Vagina (tissue), 2 donors: ENCODE data around the gene ADGRL3. TPM values are rescaled to one million over a fixed set of nuclear protein-coding genes. Genes with fewer than 3 reads are reported as not detected.
"Not testable (repeated sequence)": the region's sequence is repeated elsewhere in the genome, so short reads cannot be mapped to it uniquely, and the experiment has no call there.

ENCODE experiments used
- DNase-seq, 2 donors: peaks; one replicate each; pipeline ENCODE4 v3.0.0-alpha.2; 2017; ENCODE audit errors: extremely low spot score in 2 of 2
- H3K27ac ChIP-seq: fragments of 200-600 bp; sonication (generic); one replicate; pipeline ENCODE4 v1.5.1; 2019
- H3K27me3 ChIP-seq: fragments of 200-600 bp; sonication (generic); one replicate; pipeline ENCODE4 v1.5.1; 2019
- H3K36me3 ChIP-seq, 2 donors: fragments of 200-600 bp; sonication (generic); one replicate each; pipeline ENCODE4 v1.5.1; 2017 to 2019
- H3K4me1 ChIP-seq: fragments of 200-600 bp; sonication (generic); one replicate; pipeline ENCODE4 v1.5.1; 2019
- H3K4me3 ChIP-seq, 2 donors: fragments of 200-600 bp; sonication (generic); 1 replicate in 1 of 2; 2 replicates in 1 of 2; pipeline ENCODE4 v1.5.1; 2016 to 2019
- H3K9me3 ChIP-seq: fragments of 200-600 bp; sonication (generic); one replicate; pipeline ENCODE4 v1.5.1; 2019
- CTCF ChIP-seq, 3 experiments: fragments of 450-650 bp in 2 of 3; fragments of 200-600 bp in 1 of 3; sonication (generic) in 1 of 3; IDR thresholded peaks; one replicate each; pipeline ENCODE4 v1.5.1; 2017 to 2019; ENCODE audit warnings: antibody characterized with exemption in 3 of 3, mild to moderate bottlenecking in 2 of 3, moderate library complexity in 2 of 3
- POLR2A ChIP-seq, 2 donors: fragments of 450-650 bp; IDR thresholded peaks; one replicate each; pipeline ENCODE4 v1.6.1; 2017; ENCODE audit warnings: antibody characterized with exemption in 2 of 2, mild to moderate bottlenecking in 2 of 2, moderate library complexity in 2 of 2
- POLR2AphosphoS5 ChIP-seq, 2 donors: sonication (generic); formaldehyde crosslinking; IDR thresholded peaks; one replicate each; pipeline ENCODE4 v1.9.0; 2017; ENCODE audit warnings: antibody characterized with exemption in 2 of 2, mild to moderate bottlenecking in 2 of 2, low read depth in 1 of 2; ENCODE audit not compliant: insufficient read depth in 1 of 2
- intact Hi-C: fragments of 100-400 bp; cut with DNase I; formaldehyde crosslinking; loops from one replicate; pipeline ENCODE4 v1.15.1; 2023
- total RNA-seq: library from RNA; depleted of rRNA; stranded (reverse); fragments of >200 nt; gene quantifications from one replicate; pipeline ENCODE4 v1.2.3, GENCODE V29; 2016

The ADGRL3 gene
- total RNA-seq, 1 donor from 2014 or later: 16.9 TPM

- intact Hi-C loops: no loop called here
- TF ChIP-seq CTCF (IDR thresholded peaks at IDR 0.05) (no peak), POLR2A (IDR thresholded peaks at IDR 0.05) (no peak), POLR2AphosphoS5 (IDR thresholded peaks at IDR 0.05; ENCODE audit: insufficient read depth in 1 of 2, low read depth in 1 of 2) (no peak)
- H3K27me3 ChIP-seq: no peaks in the 10 kb centered on the region
Measured at GRCh38 chr4:61203436-61203790, 3.3 kb downstream of the ADGRL3 start.

GRCh38 chr4:61204353-61205060, 4.4 kb downstream of the ADGRL3 start:
- no peak for TF ChIP-seq POLR2A (IDR thresholded peaks at IDR 0.05)
- no peak for TF ChIP-seq CTCF (IDR thresholded peaks at IDR 0.05)
- no peak for TF ChIP-seq POLR2AphosphoS5 (IDR thresholded peaks at IDR 0.05; ENCODE audit: insufficient read depth in 1 of 2, low read depth in 1 of 2)
- Histone ChIP-seq H3K36me3 (no peaks in the 10 kb centered on the region), H3K27me3 (no peaks in the 10 kb centered on the region), H3K4me1 (peaks cover 25% of the 10 kb centered on the region), H3K4me3 (no peak overlapping the region), H3K9me3 (no peaks in the 10 kb centered on the region), H3K27ac (no peak overlapping the region)
- intact Hi-C loops: no loop called here
- no peak for DNase-seq

More at GRCh38 chr4:61203436-61203790, 3.3 kb downstream of the ADGRL3 start:
- no peak for DNase-seq
- H3K4me1 ChIP-seq: peaks cover 25% of the 10 kb centered on the region
- no peaks in the 10 kb centered on the region for H3K36me3 ChIP-seq
- peak overlapping the region; percentile 52 to 63 for H3K4me3 ChIP-seq
- no peaks in the 10 kb centered on the region for H3K9me3 ChIP-seq
- H3K27ac ChIP-seq: no peak overlapping the region

GRCh38 chr4:61205066-61205465, 4.9 kb downstream of the ADGRL3 start:
- Histone ChIP-seq H3K36me3 (no peaks in the 10 kb centered on the region), H3K4me3 (no peak overlapping the region), H3K4me1 (peaks cover 19% of the 10 kb centered on the region), H3K9me3 (no peaks in the 10 kb centered on the region), H3K27me3 (no peaks in the 10 kb centered on the region), H3K27ac (no peak overlapping the region)
- intact Hi-C loops: no loop called here
- no peak for DNase-seq
- TF ChIP-seq POLR2AphosphoS5 (IDR thresholded peaks at IDR 0.05; ENCODE audit: insufficient read depth in 1 of 2, low read depth in 1 of 2) (no peak), POLR2A (IDR thresholded peaks at IDR 0.05) (no peak), CTCF (IDR thresholded peaks at IDR 0.05) (no peak)

GRCh38 chr4:61207156-61207555, 7.0 kb downstream of the ADGRL3 start:
- H3K9me3 ChIP-seq, DNase-seq, H3K27ac ChIP-seq, H3K27me3 ChIP-seq, intact Hi-C loops, H3K4me1 ChIP-seq, H3K4me3 ChIP-seq, H3K36me3 ChIP-seq: not testable (repeated sequence)

DNA sequence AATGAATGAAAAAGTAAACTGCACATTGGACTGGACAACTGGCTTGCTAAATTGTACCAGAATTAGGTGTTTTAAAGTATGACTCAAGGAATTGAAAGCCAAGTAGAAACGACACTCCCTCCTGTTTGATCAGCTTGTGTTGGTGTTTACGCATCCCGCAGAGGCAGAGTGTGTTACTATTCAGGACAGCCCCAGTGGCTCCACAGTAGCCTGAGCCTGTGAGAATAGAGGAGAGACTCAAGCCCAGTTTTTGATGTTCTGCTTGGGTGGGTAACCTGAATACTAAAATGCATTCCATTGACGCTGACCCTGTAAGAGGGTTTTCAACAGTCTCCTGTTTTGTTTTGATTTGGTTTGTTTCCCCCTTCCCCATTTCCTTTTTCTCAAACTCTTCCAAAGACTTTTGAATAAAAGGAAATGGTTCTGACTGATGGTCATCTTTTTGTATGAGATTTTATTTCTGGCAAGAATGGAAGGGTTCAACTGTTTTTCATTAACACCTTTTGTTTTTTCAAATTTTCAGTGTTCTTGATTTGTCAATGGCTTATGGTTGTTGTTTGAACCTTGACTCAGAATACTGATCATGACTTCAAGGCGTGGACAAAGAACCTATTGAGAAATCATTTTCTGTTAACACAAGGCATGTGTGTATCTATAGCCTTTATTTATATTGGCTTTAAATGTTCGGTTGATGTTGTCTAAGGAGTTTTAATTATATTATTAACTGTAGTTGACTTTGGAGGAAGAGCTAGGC, 10.2 kb downstream of the ADGRL3 start:
- intact Hi-C loops: no loop called here
- TF ChIP-seq CTCF (IDR thresholded peaks at IDR 0.05): no peak
- no peak for TF ChIP-seq POLR2AphosphoS5 (IDR thresholded peaks at IDR 0.05; ENCODE audit: insufficient read depth in 1 of 2, low read depth in 1 of 2)
- TF ChIP-seq POLR2A (IDR thresholded peaks at IDR 0.05): no peak
- Histone ChIP-seq H3K4me3 (no peak overlapping the region), H3K9me3 (no peaks in the 10 kb centered on the region), H3K27me3 (no peaks in the 10 kb centered on the region), H3K27ac (no peak overlapping the region), H3K36me3 (no peaks in the 10 kb centered on the region), H3K4me1 (no peaks in the 10 kb centered on the region)
- DNase-seq: no peak
